Endometrial microvascular endothelial cells (primary cell): ENCODE data around the gene TSPO. TPM values are rescaled to one million over a fixed set of nuclear protein-coding genes. Genes with fewer than 3 reads are reported as not detected.

Experiments used
- in situ Hi-C: cut with HindIII; loops from 2 replicates; pipeline ENCODE4 v1.10.0; 2017; ENCODE audit warnings: low sequenced_read_pairs, low pct_unique_long_range_greater_than_20kb; ENCODE audit errors: inconsistent ontology term
- total RNA-seq: library from RNA; depleted of rRNA; stranded (reverse); fragments of >200 nt; gene quantifications from one replicate; pipeline ENCODE4 v1.2.3, GENCODE V29; 2015; ENCODE audit errors: inconsistent ontology term

TSPO gene
- total RNA-seq, 1 donor from 2014 or later: 689 TPM

GRCh38 chr22:43208703-43209522 is 57.6 kb downstream of the TSPO start:
- in situ Hi-C loops: no loop called here

- in situ Hi-C loops: no loop called here
Measured at GRCh38 chr22:43209523-43209890, 58.1 kb downstream of the TSPO start.

- in situ Hi-C loops: no loop called here
Measured at GRCh38 chr22:43209971-43210370, 58.6 kb downstream of the TSPO start.

- in situ Hi-C loops: no loop called here
Measured at GRCh38 chr22:43210631-43211515, 59.5 kb downstream of the TSPO start.

GRCh38 chr22:43211941-43212433 is 60.6 kb downstream of the TSPO start:
- in situ Hi-C loops: no loop called here

GRCh38 chr22:43212434-43212952 is 61.1 kb downstream of the TSPO start:
- in situ Hi-C loops: no loop called here

Other genes starting within 250 kb of the TSPO start
- 51.7 TPM for gene PACSIN2, start 136.4 kb upstream of the TSPO start, total RNA-seq
- 11.2 TPM for gene TTLL1, start 62.2 kb upstream of the TSPO start, total RNA-seq
- 0.56 TPM for gene BIK, start 40.8 kb upstream of the TSPO start, total RNA-seq
- 35.1 TPM for gene MCAT, start 8.2 kb upstream of the TSPO start, total RNA-seq
- 83.2 TPM for gene TTLL12, start 35.6 kb downstream of the TSPO start, total RNA-seq
- 0.19 TPM for gene SCUBE1, start 191.8 kb downstream of the TSPO start, total RNA-seq